CD4-positive, CD25-positive, alpha-beta regulatory T cell (primary cell): ENCODE results near the gene PCNT. TPM values are rescaled to one million over a fixed set of nuclear protein-coding genes. Genes with fewer than 3 reads are reported as not detected.
A peak's percentile ranks its signal among the peaks of the same experiment; 100 is the strongest.
"Not testable (repeated sequence)": the region's sequence is repeated elsewhere in the genome, so short reads cannot be mapped to it uniquely, and the experiment has no call there.

Source experiments
- ATAC-seq, 2 donors: fragments of 150-1000 bp; cut with Tn5 transposase; one replicate each; pipeline ENCODE4 v1.10.0; 2021; ENCODE audit warnings: low read depth in 2 of 2, moderate number of reproducible peaks in 2 of 2, moderate library complexity in 1 of 2
- DNase-seq, 3 donors: peaks; one replicate each; pipeline versions ENCODE4 v3.0.0 to v3.0.0-alpha.2; 2012 to 2022; ENCODE audit warnings: mixed read lengths in 1 of 3
- H3K27ac ChIP-seq: one replicate; pipeline ENCODE4 v1.7.0; 2013; ENCODE audit warnings: mild to moderate bottlenecking, low read length; ENCODE audit not compliant: insufficient read depth, poor library complexity, severe bottlenecking
- H3K27me3 ChIP-seq: one replicate; pipeline ENCODE4 v1.7.0; 2013; ENCODE audit warnings: low read length; ENCODE audit not compliant: control insufficient read depth, insufficient read depth
- H3K36me3 ChIP-seq: one replicate; pipeline ENCODE4 v1.7.0; 2013; ENCODE audit warnings: mild to moderate bottlenecking, low read length, moderate library complexity; ENCODE audit not compliant: control insufficient read depth, insufficient read depth
- H3K4me1 ChIP-seq: 2 replicates; pipeline ENCODE4 v1.7.0; 2013; ENCODE audit warnings: mild to moderate bottlenecking, low read length; ENCODE audit not compliant: insufficient read depth, control insufficient read depth, poor library complexity, severe bottlenecking
- H3K4me3 ChIP-seq: one replicate; pipeline ENCODE4 v1.7.0; 2013; ENCODE audit warnings: low read depth, mild to moderate bottlenecking, low read length, moderate library complexity
- H3K9me3 ChIP-seq, 2 experiments: 1 replicate in 1 of 2; 2 replicates in 1 of 2; pipeline ENCODE4 v1.7.0; 2013; ENCODE audit warnings: low read length in 2 of 2, mild to moderate bottlenecking in 1 of 2, moderate library complexity in 1 of 2; ENCODE audit not compliant: control insufficient read depth in 2 of 2
- H3K27ac Mint-ChIP-seq, 3 donors: one replicate each; pipeline ENCODE4 v1.8.0; 2020 to 2022; ENCODE audit warnings: mild to moderate bottlenecking in 3 of 3, mixed read lengths in 3 of 3, moderate library complexity in 2 of 3
- H3K27me3 Mint-ChIP-seq: one replicate; pipeline ENCODE4 v1.8.0; 2022; ENCODE audit warnings: mild to moderate bottlenecking, mixed read lengths
- H3K36me3 Mint-ChIP-seq: one replicate; pipeline ENCODE4 v1.8.0; 2020; ENCODE audit warnings: mixed read lengths
- H3K4me1 Mint-ChIP-seq, 4 donors: one replicate each; pipeline ENCODE4 v1.8.0; 2020 to 2022; ENCODE audit warnings: mixed read lengths in 4 of 4, mild to moderate bottlenecking in 1 of 4
- H3K4me3 Mint-ChIP-seq, 4 donors: one replicate each; pipeline ENCODE4 v1.8.0; 2020 to 2022; ENCODE audit warnings: mild to moderate bottlenecking in 4 of 4, mixed read lengths in 4 of 4, moderate library complexity in 3 of 4
- H3K9me3 Mint-ChIP-seq, 7 donors: one replicate each; pipeline ENCODE4 v1.8.0; 2020 to 2022; ENCODE audit warnings: mixed read lengths in 7 of 7, mild to moderate bottlenecking in 3 of 7, moderate library complexity in 2 of 7
- polyA plus RNA-seq, 4 donors: library from polyadenylated mRNA; unstranded; fragments of 300-500 nt; fragmentation: Illumina TruSeq; gene quantifications; one replicate each; pipeline ENCODE4 v1.2.3, GENCODE V29; 2021
- total RNA-seq: library from RNA; stranded (reverse); gene quantifications from one replicate; pipeline ENCODE4 v1.2.3, GENCODE V29; 2022

Gene PCNT
- total and polyA plus RNA-seq, 5 donors from 2014 or later, result 5.3 to 64.5 (median 10.5) TPM

GRCh38 chr21:46297338-46298271, 26.4 kb upstream of the PCNT start:
- H3K9me3 Mint-ChIP-seq, result peaks cover 0 to 3% (median 0%) of the 10 kb centered on the region in 7 donors
- no peak for ATAC-seq
- no peak overlapping the region for H3K27ac Mint-ChIP-seq

DNA sequence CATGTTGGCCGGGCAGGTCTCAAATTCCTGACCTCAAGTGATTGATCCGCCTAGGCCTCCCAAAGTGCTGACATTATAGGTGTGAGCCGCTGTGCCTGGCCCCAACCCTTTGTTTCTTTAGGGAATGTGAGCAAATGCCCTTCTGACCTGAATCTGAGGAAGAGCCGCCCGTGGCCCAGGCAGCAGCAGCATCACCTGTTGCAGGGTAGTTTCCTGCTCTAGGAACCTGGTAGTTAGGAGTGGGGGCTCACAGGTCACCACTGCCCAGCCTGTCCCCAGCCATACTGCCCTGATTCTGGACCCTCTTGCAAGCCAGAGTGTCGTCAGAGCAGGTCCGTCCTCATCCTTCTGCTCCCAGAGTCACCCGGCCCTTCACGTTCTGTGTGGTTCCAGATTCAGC, 24.8 kb upstream of the PCNT start:
- H3K9me3 ChIP-seq, result no peaks in the 10 kb centered on the region
- peaks cover 10% of the 10 kb centered on the region for H3K4me1 ChIP-seq
- Mint-ChIP-seq H3K27me3 (no peaks in the 10 kb centered on the region), H3K4me3 (peak overlapping the region; percentile 27 to 44 (median 34)), H3K9me3 (peaks cover 0 to 3% (median 0%) of the 10 kb centered on the region in 7 donors), H3K36me3 (peaks cover 5% of the 10 kb centered on the region), H3K27ac (peak overlapping the region in 1 of 3 donors; percentile 38), H3K4me1 (peaks cover 0 to 18% (median 3%) of the 10 kb centered on the region in 4 donors)
- ATAC-seq, result no peak
- H3K27me3 ChIP-seq, result peaks cover 2% of the 10 kb centered on the region
- no peak overlapping the region for H3K4me3 ChIP-seq
- DNase-seq, result no peak
- no peaks in the 10 kb centered on the region for H3K36me3 ChIP-seq
- H3K27ac ChIP-seq, result no peak overlapping the region

More at GRCh38 chr21:46297338-46298271, 26.4 kb upstream of the PCNT start:
- Histone ChIP-seq H3K4me1 (peaks cover 10% of the 10 kb centered on the region), H3K27me3 (peaks cover 2% of the 10 kb centered on the region), H3K36me3 (no peaks in the 10 kb centered on the region), H3K9me3 (no peaks in the 10 kb centered on the region), H3K4me3 (peak overlapping the region; percentile 32), H3K27ac (no peak overlapping the region)
- no peaks in the 10 kb centered on the region for H3K27me3 Mint-ChIP-seq
- H3K4me3 Mint-ChIP-seq, result peak overlapping the region; percentile 81 to 84 (median 82)
- H3K4me1 Mint-ChIP-seq, result peaks cover 0 to 18% (median 3%) of the 10 kb centered on the region in 4 donors
- no peaks in the 10 kb centered on the region for H3K36me3 Mint-ChIP-seq
- no peak for DNase-seq

- no peak for ATAC-seq
- peaks cover 14% of the 10 kb centered on the region for H3K36me3 Mint-ChIP-seq
- no peak overlapping the region for H3K27ac ChIP-seq
- H3K27ac Mint-ChIP-seq, result no peak overlapping the region
- no peaks in the 10 kb centered on the region for H3K9me3 Mint-ChIP-seq
- H3K4me1 ChIP-seq, result peaks cover 10% of the 10 kb centered on the region
- no peak overlapping the region for H3K4me3 ChIP-seq
- no peak for DNase-seq
- no peaks in the 10 kb centered on the region for H3K9me3 ChIP-seq
- peaks cover 2% of the 10 kb centered on the region for H3K27me3 ChIP-seq
- H3K4me3 Mint-ChIP-seq, result no peak overlapping the region
- H3K27me3 Mint-ChIP-seq, result no peaks in the 10 kb centered on the region
- H3K36me3 ChIP-seq, result no peaks in the 10 kb centered on the region
- peaks cover 0 to 6% (median 0%) of the 10 kb centered on the region in 4 donors for H3K4me1 Mint-ChIP-seq
These were observed 22.2 kb upstream of the PCNT start for GRCh38 chr21:46301759-46302158.

GRCh38 chr21:46304437-46304836, 19.5 kb upstream of the PCNT start:
- Histone ChIP-seq H3K27me3 (no peaks in the 10 kb centered on the region), H3K4me3 (no peak overlapping the region), H3K9me3 (no peaks in the 10 kb centered on the region), H3K4me1 (no peaks in the 10 kb centered on the region), H3K27ac (no peak overlapping the region), H3K36me3 (no peaks in the 10 kb centered on the region)
- DNase-seq (no peak), ATAC-seq (no peak)
- Mint-ChIP-seq H3K9me3 (no peaks in the 10 kb centered on the region), H3K4me1 (no peaks in the 10 kb centered on the region), H3K4me3 (no peak overlapping the region), H3K27me3 (no peaks in the 10 kb centered on the region), H3K36me3 (peaks cover 21% of the 10 kb centered on the region), H3K27ac (peak overlapping the region in 1 of 3 donors; percentile 82)

DNA sequence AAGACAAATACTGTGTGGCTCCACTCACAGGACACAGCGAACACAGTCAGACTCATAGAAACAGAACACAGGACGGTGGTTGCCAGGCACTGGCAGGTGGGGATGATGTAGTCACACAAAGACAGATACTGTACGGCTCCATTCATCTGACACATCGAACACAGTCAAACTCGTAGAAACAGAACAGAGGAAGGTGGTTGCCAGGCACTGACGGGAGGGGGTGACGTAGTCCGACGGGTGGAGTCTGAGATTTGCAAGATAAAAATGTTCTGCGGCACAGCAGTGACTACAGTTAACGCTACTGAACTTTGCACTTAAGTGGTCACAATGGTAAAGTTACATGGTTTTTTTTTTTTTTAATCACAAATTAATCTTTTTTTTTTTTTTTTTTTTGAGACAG, 19.0 kb upstream of the PCNT start:
- no peak overlapping the region for H3K27ac ChIP-seq
- no peaks in the 10 kb centered on the region for H3K27me3 ChIP-seq
- no peaks in the 10 kb centered on the region for H3K36me3 ChIP-seq
- H3K4me3 ChIP-seq, result no peak overlapping the region
- no peaks in the 10 kb centered on the region for H3K9me3 Mint-ChIP-seq
- H3K9me3 ChIP-seq, result no peaks in the 10 kb centered on the region
- H3K4me1 ChIP-seq, result no peaks in the 10 kb centered on the region
- no peak overlapping the region for H3K4me3 Mint-ChIP-seq
- peak overlapping the region in 2 of 3 donors; percentile 68 to 82 for H3K27ac Mint-ChIP-seq
- ATAC-seq (no peak), DNase-seq (no peak)
- H3K4me1 Mint-ChIP-seq, result no peaks in the 10 kb centered on the region
- peaks cover 21% of the 10 kb centered on the region for H3K36me3 Mint-ChIP-seq
- no peaks in the 10 kb centered on the region for H3K27me3 Mint-ChIP-seq

- Mint-ChIP-seq H3K27me3 (no peaks in the 10 kb centered on the region), H3K4me3 (no peak overlapping the region), H3K36me3 (peaks cover 26% of the 10 kb centered on the region), H3K27ac (peak overlapping the region in 1 of 3 donors; percentile 55), H3K9me3 (no peaks in the 10 kb centered on the region), H3K4me1 (no peaks in the 10 kb centered on the region)
- Histone ChIP-seq H3K27ac (no peak overlapping the region), H3K36me3 (no peaks in the 10 kb centered on the region), H3K27me3 (no peaks in the 10 kb centered on the region), H3K9me3 (no peaks in the 10 kb centered on the region), H3K4me3 (no peak overlapping the region), H3K4me1 (no peaks in the 10 kb centered on the region)
- DNase-seq (no peak), ATAC-seq (no peak)
These were observed 16.3 kb upstream of the PCNT start for GRCh38 chr21:46307625-46308024.

DNA sequence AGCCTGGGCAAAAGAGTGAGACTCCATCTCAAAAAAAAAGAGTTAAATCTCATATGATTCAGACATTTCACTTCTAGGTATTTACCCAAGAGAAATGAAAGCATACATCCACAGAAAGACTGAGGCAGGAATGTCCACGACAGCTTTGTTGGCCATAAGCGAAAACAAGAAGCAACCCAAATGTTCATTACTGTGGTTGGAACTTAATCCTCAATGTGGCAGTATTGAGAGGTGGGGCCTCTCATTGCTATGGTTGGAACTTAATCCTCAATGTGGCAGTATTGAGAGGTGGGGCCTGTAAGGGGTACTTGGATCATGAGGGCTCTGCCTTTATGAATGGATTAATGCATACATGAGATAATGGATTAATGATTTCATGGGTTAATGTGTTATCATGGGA, 15.5 kb upstream of the PCNT start:
- H3K4me1 Mint-ChIP-seq, result no peaks in the 10 kb centered on the region
- no peak for DNase-seq
- no peaks in the 10 kb centered on the region for H3K9me3 ChIP-seq
- no peak for ATAC-seq
- H3K9me3 Mint-ChIP-seq, result no peaks in the 10 kb centered on the region
- no peaks in the 10 kb centered on the region for H3K4me1 ChIP-seq
- H3K27ac ChIP-seq, result no peak overlapping the region
- H3K36me3 ChIP-seq, result no peaks in the 10 kb centered on the region
- no peak overlapping the region for H3K4me3 Mint-ChIP-seq
- no peaks in the 10 kb centered on the region for H3K27me3 Mint-ChIP-seq
- H3K27ac Mint-ChIP-seq, result peak overlapping the region in 1 of 3 donors; percentile 59
- H3K4me3 ChIP-seq, result no peak overlapping the region
- no peaks in the 10 kb centered on the region for H3K27me3 ChIP-seq
- H3K36me3 Mint-ChIP-seq, result peaks cover 25% of the 10 kb centered on the region

DNA sequence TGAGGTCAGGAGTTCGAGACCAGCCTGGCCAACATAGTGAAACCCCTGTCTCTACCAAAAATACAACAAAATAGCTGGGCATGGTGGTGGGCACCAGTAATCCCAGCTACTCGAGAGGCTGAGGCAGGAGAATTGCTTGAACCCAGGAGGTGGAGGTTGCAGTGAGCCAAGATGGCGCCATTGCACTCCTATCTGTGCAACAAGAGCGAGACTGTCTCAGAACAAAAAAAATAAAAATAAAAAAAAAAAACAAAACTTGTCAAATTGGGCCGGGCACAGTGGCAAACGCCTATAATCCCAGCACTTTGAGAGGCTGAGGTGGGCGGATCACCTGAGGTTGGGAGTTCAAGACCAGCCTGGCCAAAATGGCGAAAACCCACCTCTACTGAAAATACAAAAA, 13.7 kb upstream of the PCNT start:
- H3K4me1 ChIP-seq, DNase-seq, H3K9me3 ChIP-seq, H3K27ac Mint-ChIP-seq, H3K9me3 Mint-ChIP-seq, H3K27me3 ChIP-seq, ATAC-seq, H3K4me3 ChIP-seq, H3K36me3 ChIP-seq, H3K4me3 Mint-ChIP-seq, H3K27ac ChIP-seq, H3K4me1 Mint-ChIP-seq, H3K27me3 Mint-ChIP-seq: not testable (repeated sequence)
- peaks cover 15% of the 10 kb centered on the region for H3K36me3 Mint-ChIP-seq
